OCI-M2 (cell line): ENCODE measurements around the gene TRAF5.
"Not testable (repeated sequence)": the region's sequence is repeated elsewhere in the genome, so short reads cannot be mapped to it uniquely, and the experiment has no call there.

Experiments
- DNase-seq: peaks from one replicate; lab custom pipeline; 2025; ENCODE audit not compliant: unreplicated experiment; lab: John Stamatoyannopoulos, UW

TRAF5 gene, protein sequence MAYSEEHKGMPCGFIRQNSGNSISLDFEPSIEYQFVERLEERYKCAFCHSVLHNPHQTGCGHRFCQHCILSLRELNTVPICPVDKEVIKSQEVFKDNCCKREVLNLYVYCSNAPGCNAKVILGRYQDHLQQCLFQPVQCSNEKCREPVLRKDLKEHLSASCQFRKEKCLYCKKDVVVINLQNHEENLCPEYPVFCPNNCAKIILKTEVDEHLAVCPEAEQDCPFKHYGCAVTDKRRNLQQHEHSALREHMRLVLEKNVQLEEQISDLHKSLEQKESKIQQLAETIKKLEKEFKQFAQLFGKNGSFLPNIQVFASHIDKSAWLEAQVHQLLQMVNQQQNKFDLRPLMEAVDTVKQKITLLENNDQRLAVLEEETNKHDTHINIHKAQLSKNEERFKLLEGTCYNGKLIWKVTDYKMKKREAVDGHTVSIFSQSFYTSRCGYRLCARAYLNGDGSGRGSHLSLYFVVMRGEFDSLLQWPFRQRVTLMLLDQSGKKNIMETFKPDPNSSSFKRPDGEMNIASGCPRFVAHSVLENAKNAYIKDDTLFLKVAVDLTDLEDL

DNA sequence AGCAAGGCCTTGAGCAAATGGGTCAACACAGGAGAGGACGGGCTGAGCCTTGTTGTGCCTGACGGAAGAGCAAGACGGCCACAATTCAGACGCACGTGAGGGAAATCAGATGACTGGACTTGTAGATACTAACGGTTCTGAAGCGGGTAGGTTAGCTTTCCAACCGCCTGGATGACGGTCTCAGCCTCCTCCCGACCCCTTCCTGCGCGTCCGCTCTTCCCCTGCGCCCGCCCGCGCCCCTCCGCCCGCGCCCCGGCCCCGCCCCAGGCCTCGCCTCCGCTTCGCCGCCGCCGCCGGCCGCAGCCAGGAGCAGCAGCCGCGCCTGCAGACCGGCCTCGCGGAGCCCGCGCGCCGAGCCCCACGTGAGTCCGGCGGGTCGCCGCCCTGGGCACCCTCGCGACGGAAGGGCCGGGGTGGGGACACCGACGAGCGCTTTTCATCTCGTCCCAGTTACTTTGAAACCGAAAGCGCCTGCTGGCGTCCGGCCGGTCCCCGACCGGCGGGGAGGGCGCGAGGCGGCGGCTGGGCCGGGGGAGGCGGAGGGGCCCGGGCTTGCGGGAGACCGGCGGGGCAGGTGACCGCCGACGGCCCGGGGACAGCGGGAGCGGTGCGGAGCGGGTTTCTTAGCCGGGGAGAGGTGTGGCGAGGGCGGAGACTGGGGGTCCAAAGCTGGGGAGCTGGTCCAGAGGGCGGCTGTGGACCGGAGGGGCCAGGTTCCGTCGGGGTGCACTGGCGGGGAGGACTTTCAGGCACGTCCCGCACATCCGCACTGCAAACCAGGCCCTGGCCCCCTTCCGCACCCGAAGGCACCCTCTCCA lies at the start of gene TRAF5:
Gene TRAF5 (plus strand): TSS at position 306 of the 818 bp plus-strand sequence. CDS start 26,407 bp downstream, outside the sequence.
- DNase-seq: no peak

DNA sequence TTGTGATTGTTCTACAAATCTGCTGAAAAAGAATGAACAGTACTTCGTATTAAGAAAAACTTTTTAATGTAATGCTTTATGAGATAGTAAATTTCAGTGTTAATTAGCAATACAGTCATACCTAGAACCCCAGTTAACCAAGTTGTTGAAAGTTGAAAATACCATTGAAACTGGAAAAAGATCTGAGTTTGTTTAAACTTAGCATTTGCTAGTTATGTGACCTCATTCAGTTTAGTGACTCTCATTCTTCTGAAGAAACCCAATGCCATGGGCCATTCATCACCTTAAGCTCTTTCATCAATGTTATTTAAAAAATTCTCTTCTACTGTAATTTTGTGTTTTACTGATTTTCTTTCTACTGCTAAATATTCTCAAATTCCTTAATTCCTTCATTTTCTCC lies 47.3 kb upstream of the TRAF5 start:
- no peak for DNase-seq

DNA sequence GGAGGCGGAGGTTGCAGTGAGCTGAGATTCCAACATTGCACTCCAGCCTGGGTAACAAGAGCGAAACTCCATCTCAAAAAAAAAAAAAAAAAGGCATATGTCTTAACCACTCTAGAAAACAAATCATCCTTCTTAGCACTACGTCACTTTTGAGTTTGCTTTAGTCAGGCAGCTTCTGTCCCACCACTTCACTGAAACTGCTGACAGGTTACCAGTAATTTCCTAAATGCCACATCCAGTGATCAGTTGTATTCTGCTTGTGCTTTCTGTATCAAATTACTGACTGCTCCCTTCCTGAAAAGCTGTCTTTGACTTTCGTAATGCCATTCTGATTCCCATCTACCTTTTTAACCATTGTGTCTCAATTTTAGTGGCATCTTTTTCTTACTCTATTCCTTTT lies 45.7 kb upstream of the TRAF5 start:
- DNase-seq: no peak

DNA sequence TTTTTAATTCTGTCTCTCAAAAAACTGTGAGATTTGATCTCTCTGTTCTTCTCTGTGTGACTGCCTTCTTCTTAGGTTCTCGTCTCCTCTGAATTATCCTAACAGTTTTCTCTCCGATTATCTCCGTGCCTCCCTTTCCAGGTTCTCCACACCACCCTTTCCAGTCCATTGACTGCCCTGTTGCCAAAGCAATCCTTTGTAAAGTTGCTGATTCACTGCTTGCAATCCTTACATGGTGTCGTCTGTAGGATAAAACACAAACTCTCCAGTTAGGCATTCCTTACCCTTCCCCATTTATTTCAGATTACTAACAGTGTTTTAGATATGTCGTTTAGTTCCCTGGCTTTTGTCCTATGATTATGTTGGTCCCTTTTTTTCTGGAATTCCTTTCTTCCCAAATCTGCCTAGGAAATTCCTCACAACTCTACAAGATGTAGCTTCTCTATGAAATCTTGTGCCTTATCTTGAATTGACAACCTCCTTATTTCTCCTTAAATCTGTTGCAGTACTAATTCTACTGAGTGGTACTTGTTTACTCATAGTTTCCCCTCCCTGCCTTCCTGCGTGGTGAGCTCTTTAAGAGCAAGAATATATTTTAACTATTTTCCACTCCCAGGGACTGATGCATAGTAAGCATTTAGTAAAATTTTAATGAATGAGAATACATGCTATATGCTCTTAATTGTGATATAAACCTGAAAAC lies 45.2 kb upstream of the TRAF5 start:
- no peak for DNase-seq

DNA sequence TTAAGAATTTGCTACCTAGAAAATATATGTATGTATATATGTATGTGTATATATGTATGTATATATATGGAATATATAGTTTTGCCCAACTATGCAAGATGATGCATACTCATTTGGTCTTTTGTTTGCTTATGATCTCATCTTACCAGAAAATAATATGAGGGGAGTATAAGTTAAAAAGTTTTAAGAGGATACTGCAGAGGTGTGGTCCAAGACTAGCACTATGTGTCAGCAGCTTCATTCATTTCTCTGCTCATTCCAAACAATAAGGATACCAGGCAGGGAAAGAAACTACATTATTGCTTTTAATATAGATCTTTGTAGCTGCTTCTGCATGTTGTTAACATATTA lies 44.6 kb upstream of the TRAF5 start:
- no peak for DNase-seq

DNA sequence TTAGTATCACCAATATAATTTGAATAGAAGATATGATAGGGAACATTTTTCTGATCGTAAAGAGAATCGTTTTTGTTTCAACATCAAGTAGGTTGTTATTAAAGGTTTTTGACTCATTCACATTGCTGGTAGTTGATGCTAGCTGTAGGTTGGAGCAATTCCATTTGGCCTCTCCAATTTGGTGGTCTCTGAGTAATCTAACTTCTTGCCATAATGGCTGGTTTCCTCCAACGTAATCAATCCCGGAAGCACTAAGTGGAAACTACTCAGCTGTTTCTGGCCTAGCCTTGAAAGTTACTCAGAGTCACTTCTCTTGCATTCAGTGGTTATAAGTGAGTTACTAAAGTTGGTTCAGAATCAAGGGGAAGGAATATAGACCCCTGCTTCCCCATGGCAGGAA lies 41.4 kb upstream of the TRAF5 start:
- no peak for DNase-seq

DNA sequence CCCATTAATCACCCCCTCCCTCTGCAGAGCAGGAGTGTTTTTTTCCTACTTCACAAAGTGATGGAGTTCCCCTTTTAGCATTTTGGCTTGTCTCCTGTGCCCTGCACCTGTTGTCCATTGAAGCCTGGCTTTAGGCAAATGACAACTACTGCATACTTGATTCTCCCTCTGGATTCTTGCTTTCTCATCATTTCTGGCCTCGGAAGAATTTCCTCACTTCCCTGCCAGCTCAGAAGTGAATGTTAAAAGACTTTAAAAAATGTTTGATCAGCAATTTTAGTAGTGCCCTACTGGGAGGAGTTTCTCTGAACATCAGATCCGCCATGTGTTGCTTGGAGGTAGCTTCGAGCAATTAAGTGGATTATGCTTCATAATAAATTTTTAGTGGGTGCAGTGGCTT lies 39.4 kb upstream of the TRAF5 start:
- DNase-seq: no peak

DNA sequence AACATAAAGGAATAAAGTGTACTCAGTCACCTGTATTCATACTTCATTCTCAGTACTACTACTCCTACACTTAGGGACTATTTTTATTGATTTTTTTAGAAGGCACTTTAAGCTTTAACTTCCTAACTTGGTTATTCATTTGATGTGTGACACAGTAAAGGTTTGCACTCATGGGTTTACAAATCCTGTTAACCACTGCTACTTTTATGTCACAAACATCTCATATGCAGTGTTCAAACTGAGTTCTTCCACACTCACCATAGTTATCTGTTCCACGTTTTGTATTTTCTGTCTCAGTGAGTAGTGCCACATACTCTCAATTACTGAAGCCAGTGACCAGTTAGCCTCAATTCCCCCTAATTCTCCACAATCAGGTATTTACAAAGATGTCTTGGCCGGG lies 34.2 kb upstream of the TRAF5 start:
- DNase-seq: no peak

DNA sequence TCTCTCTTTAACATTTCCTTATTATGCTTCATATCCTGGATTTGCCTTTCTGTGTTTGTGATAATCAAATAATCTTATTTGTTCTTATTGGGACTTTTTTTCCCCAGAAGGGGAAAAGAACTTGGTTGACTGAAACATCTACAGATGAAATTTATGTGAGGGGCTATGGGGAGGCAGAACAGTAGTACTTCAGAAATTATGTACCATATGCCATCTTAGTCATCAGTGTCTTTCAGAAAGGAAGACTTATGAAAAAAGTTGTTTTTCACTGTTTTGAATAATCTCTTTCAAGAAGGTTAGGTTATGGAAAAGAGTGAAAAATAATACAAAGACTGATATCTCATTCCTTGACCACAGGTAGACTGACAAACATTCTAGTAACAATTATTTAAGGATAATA lies 30.2 kb upstream of the TRAF5 start:
- DNase-seq: no peak

DNA sequence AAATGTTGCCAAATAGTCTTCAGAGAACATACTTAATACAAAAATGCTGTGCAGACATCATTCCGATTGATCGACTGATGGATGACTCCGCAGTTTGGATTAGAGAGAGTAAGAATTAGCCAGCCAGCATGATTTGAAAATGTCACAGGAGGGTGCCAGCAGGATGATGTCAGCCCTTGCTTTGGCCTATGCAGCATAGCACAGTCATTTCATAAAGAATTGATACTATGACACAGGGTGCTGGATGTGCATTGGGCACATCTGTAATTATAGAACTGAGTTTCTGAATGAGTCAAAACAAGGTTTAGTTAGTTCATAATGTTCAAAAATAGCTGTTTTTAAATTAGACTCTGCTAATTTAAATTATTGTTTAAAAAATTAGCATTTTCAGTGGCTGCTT lies 21.6 kb upstream of the TRAF5 start:
- no peak for DNase-seq

DNA sequence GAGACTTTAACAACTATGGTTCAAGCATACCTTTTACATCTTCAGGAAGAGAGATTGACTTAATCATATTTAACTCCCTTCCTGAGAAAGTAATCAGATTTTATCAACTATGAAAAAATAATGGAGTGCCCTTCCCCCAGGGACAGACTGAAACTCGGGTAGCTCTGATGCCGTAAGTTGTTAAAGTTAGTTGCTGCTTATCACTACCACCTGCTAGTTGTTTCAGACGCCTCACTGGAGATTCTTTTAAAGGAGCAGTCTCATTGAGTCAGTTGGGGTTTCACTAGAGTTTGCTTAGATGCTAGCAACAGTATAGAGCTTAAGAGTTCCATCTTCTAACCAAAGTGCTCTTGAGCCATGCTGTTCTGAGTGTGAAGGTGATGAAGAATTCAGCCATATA lies 17.0 kb upstream of the TRAF5 start:
- no peak for DNase-seq

DNA sequence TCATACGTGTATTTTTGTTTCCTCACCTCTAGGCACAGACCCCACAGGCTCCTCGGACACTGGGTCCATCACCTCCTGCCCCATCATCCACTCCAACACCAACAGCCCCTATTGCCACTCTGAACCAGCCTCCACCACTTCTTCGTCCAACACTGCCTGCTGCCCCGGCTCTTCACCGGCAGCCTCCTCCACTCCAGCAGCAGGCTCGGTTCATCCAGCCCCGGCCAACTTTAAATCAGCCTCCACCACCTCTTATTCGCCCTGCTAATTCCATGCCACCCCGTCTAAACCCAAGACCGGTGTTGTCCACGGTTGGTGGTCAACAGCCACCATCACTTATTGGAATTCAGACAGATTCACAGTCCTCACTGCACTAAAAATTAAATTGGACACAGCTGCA lies 13.2 kb upstream of the TRAF5 start:
- DNase-seq: no peak

DNA sequence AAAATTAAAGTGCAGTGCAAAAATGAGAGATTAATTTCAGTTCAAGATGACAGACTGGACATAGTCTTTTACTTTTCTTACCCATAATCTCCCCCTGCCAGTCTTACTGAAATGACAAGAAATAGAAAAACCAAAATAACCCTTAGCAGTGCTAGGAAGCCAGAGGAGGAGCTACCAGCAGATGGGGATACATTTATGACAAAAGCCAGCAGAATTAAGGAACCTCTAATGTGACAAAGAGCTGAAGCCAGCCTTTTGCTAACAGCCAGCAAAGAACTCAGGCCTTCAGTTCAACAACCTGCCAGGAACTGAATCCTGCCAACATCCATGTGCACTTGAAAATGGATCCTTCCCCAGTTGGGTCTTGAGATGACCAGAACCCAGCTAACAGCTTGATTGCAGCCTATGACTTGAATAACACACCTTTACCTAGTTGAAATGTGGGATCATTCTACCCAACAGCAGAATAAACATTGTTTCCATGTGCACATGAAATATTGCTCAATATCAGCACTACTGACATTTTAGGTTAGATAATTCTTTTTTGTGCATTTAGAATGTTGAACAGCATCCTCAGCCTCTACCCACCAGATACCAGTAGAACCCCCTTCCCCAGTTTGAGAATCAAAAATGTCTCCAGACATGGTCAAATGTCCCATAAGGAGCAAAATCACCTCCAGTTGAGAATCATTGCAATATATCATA lies 7.9 kb upstream of the TRAF5 start:
- no peak for DNase-seq

DNA sequence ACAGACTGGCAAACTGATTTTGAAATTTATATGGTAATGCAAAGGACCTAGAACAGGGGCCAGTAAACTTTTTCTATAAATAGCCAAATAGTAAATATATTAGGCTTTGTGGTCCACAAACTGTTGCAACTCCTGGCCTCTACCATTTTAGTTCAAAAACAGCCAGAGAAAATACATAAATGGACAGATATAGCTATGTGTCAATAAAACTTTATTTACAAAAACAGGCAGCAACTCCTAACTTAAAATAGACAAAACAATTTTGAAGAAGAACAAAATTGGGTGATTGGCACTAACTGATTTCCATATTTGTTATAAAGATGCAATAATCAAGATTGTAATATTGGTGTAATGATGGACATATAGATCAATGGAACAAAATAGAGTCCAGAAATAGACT lies 6.7 kb upstream of the TRAF5 start:
- no peak for DNase-seq

DNA sequence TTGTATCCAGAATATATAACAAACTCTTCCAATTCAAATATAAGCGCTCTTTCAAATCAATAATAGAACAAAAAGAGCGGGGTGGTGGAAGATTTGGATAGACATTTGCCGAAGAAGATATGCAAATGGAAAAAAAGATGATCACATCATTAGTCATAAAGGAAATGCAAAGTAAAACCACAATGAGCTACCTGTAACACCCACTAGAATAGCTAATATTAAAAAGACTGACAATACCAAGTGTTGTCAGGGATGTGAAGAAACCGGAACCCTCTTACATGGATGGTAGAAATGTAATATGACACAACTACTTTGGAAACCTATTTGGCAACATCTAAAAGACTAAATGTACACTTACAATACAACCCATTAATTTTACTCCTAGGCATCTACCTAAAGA lies 5.7 kb upstream of the TRAF5 start:
- DNase-seq: no peak

DNA sequence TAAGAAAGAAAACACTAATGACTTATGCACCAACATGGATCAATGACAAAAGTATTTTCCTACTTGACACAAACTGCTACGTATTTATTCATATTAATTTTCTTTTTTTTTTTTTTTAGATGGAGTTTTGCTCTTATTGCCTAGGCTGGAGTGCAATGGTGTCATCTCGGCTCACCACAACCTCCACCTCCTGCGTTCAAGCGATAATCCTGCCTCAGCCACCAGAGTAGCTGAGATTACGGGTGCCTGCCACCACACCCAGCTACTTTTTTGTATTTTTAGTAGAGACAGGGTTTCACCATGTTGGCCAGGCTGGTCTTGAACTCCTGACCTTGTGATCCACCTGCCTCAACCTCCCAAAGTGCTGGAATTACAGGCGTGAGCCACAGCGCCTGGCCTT lies 5.0 kb upstream of the TRAF5 start:
- not testable (repeated sequence) for DNase-seq

DNA sequence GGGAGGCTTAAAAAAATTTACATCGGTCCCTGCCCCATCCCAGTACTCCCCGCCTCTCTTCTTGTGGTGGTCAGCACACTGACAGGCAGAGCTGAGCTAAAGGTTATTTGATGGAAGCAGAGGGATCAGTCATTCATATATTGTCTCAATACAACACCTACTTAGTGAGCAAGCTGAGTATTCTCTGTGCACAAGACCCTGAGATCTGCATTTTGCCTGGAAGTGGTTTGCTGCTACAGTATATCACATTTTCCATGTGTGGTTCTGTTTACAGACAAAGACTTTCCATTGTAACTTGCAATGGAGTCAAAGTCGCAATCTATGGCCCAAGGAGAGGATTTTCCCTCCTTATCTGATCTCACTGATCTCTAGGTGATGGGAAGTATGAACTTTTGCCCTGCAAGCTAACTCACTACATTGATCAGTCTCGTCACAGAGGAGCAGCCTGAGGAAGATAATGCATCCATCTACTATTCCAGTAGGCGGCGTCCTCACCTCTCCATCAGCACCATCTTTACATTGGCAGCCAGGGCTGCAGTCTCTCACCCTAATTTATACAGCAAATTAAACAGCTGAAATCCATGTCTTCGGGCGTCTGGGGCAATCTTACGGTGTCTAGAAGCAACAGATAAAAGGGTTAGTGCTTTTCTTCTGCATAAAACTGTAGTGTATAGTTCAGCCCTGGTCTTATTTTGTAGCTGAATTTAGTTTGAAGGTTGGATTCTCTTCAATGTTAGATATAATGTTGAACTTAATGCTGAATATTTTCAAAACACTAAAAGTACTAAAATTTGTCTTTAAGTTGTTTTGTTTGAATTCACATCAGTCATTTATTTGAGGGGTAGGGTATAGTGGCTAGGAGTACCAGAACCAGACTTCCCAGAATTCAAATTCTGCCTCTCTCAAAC lies 3.2 kb upstream of the TRAF5 start:
- DNase-seq: peak; percentile 7

DNA sequence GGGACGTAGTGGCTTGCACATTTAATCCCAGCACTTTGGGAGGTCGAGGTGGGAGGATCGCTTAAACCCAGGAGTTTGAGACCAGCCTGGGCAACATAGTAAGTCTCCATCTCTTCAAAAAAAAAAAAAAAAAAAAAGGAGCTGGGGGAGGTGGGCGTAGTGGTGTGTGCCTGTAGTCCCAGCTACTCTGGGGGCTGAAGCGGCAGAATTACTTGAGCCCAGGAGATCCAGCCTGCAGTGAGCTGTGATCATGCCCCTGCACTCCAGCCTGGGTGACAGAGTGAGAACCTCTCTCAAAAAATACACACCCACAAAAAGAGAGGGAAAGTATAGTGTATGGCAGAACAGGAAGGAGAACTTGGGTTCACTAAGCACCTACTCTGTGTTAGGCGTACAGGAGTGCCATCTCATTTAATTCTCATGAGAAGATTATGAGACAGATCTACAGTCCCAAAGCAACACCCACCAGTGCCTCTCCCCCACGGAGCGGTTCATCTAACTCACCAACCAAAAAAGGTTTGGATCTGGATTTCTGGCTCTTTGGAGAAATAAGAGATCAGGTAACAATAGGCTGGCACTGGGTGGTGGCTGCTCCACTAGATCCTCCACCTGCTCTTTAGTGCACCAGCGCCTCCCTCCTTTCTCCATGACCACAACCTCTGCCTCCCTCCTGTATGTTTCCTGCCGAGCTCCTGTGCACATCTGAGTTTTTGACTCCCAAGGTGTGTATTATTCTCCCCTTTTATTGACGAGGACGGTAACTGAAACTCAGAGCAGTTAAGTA lies 1.4 kb upstream of the TRAF5 start:
- DNase-seq: no peak

DNA sequence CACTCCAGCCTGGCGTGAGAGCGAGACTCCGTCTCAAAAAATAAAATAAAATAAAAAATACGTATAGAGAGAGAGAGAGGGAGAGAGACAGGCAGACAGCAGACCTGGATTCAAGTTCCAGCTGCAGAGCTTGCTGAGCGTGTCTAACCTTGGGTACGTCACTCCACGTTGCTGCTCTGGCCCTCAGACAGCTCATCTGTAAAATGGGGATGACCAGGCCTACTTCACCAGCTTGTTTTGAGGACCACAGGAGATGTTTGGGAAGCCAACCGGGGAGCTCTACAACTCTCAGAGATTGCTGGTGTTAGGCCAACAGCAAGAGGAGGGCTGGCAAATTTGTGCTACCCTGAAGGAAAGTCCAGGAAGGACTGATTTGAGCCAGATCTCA lies 499 bp upstream of the TRAF5 start:
- no peak for DNase-seq
